Measurements from ENCODE around the gene RHOXF1. TPM values are rescaled to one million over a fixed set of nuclear protein-coding genes. Genes with fewer than 3 reads are reported as not detected.
A peak's percentile ranks its signal among the peaks of the same experiment; 100 is the strongest.

RHOXF1 gene
- total and polyA plus RNA-seq, 2 of the 8 experiments (the other 6 are each of a cell fraction or from before 2014, with no cell fraction given) = not detected

- TF ChIP-seq CHD7 (IDR thresholded peaks at IDR 0.05; ENCODE audit: insufficient replicate concordance, low read length) (no peak), BCL11A (IDR thresholded peaks at IDR 0.05; ENCODE audit: low read depth in 2 of 2, low read length in 2 of 2) (no peak), SP4 (IDR thresholded peaks at IDR 0.05; ENCODE audit: low read length) (no peak), ATF3 (IDR thresholded peaks at IDR 0.05; ENCODE audit: insufficient read depth, low read depth, low read length) (no peak), CBX8 (IDR thresholded peaks at IDR 0.05; ENCODE audit: borderline replicate concordance, low read depth, low read length) (no peak), TCF12 (IDR thresholded peaks at IDR 0.05; ENCODE audit: low read depth, low read length) (no peak), RAD21 (IDR thresholded peaks at IDR 0.05 in 1 of 2, conservative IDR thresholded peaks at IDR 0.05 in 1 of 2; ENCODE audit: low read depth in 2 of 2, low read length in 2 of 2) (peak; percentile 26 to 37; a peak in 3 of 4 replicates), CTBP2 (IDR thresholded peaks at IDR 0.05; ENCODE audit: borderline replicate concordance, insufficient read depth, insufficient read length, low read length) (no peak)
These were observed 25.5 kb downstream of the RHOXF1 start (continued) for GRCh38 chrX:120090208-120090607.
